PC-3 (cell line): ENCODE results near the gene RAB3C.
"Not testable (repeated sequence)": the region's sequence is repeated elsewhere in the genome, so short reads cannot be mapped to it uniquely, and the experiment has no call there.

Source experiments
- EZH2 ChIP-seq: fragments of 300-600 bp; sonication (generic); IDR thresholded peaks from one replicate; pipeline ENCODE4 v1.6.1; 2017; ENCODE audit warnings: antibody characterized with exemption, mild to moderate bottlenecking, low read length; ENCODE audit not compliant: unreplicated experiment
- EZH2phosphoT487 ChIP-seq: fragments of 300-600 bp; sonication (generic); IDR thresholded peaks from 2 replicates; pipeline ENCODE4 v1.6.1; 2018; ENCODE audit warnings: mild to moderate bottlenecking, antibody characterized with exemption, low read length, borderline replicate concordance
- TF ChIP-seq, protein P1 (sequence below): fragments of 300-600 bp; sonication (generic); conservative IDR thresholded peaks from 2 replicates; pipeline ENCODE4 v1.5.1; 2017; ENCODE audit warnings: antibody characterized with exemption, low read depth, mild to moderate bottlenecking, low read length

DNA sequence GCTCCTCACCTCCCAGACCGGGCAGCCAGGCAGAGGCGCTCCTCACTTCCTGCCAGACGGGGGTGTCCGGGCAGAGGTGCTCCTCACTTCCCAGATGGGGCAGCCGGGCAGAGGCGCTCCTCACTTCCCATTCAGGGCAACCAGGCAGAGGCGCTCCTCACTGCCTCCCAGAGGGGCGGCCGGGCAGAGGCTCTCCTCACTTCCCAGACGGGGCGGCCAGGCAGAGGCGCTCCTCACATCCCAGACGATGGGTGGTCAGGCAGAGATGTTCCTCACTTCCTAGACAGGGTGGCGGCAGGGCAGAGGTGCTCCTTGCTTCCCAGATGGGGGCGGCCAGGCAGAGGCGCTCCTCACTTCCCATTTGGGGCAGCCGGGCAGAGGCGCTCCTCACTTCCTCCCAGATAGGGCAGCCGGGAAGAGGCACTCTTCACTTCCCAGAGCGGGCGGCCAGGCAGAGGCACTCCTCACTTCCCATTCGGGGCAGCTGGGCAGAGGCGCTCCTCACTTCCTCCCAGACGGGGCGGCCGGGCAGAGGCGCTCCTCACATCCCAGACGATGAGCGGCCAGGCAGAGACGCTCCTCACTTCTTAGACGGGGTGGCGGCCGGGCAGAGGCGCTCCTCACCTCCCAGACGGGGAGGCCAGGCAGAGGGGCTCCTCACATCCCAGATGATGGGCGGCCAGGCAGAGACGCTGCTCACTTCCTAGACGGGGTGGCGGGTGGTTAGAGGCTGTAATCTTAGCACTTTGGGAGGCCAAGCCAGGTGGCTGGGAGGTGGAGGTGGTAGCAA, 18.6 kb upstream of the RAB3C start:
- TF ChIP-seq, protein P1, sequence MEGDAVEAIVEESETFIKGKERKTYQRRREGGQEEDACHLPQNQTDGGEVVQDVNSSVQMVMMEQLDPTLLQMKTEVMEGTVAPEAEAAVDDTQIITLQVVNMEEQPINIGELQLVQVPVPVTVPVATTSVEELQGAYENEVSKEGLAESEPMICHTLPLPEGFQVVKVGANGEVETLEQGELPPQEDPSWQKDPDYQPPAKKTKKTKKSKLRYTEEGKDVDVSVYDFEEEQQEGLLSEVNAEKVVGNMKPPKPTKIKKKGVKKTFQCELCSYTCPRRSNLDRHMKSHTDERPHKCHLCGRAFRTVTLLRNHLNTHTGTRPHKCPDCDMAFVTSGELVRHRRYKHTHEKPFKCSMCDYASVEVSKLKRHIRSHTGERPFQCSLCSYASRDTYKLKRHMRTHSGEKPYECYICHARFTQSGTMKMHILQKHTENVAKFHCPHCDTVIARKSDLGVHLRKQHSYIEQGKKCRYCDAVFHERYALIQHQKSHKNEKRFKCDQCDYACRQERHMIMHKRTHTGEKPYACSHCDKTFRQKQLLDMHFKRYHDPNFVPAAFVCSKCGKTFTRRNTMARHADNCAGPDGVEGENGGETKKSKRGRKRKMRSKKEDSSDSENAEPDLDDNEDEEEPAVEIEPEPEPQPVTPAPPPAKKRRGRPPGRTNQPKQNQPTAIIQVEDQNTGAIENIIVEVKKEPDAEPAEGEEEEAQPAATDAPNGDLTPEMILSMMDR: not testable (repeated sequence)
- TF ChIP-seq EZH2, EZH2phosphoT487: not testable (repeated sequence)
